Right atrium auricular region (tissue), 2 donors: ENCODE results near the gene RPSA. TPM values are rescaled to one million over a fixed set of nuclear protein-coding genes. Genes with fewer than 3 reads are reported as not detected.
"Not testable (repeated sequence)": the region's sequence is repeated elsewhere in the genome, so short reads cannot be mapped to it uniquely, and the experiment has no call there.

Source experiments
- DNase-seq: peaks from one replicate; pipeline ENCODE4 v3.0.0-alpha.2; 2019; ENCODE audit warnings: low spot score
- H3K27ac ChIP-seq, 2 donors: fragments of 200-600 bp; sonication (generic); 1 replicate in 1 of 2; 2 replicates in 1 of 2; pipeline ENCODE4 v1.5.1; 2016 to 2019
- H3K27me3 ChIP-seq, 2 donors: fragments of 200-600 bp; sonication (generic); one replicate each; pipeline versions ENCODE4 v1.5.1 to v1.6.0; 2017 to 2019
- H3K36me3 ChIP-seq: fragments of 200-600 bp; sonication (generic); one replicate; pipeline ENCODE4 v1.5.1; 2016
- H3K4me1 ChIP-seq, 2 donors: fragments of 200-600 bp; sonication (generic); one replicate each; pipeline versions ENCODE4 v1.5.1 to v1.6.0; 2017 to 2019
- H3K4me3 ChIP-seq, 2 donors: fragments of 200-600 bp; sonication (generic); 1 replicate in 1 of 2; 2 replicates in 1 of 2; pipeline ENCODE4 v1.5.1; 2017 to 2019; ENCODE audit warnings: mild to moderate bottlenecking in 1 of 2, moderate library complexity in 1 of 2
- H3K9me3 ChIP-seq, 2 donors: fragments of 200-600 bp; sonication (generic); one replicate each; pipeline ENCODE4 v1.5.1; 2019
- total RNA-seq, 2 donors: library from RNA; depleted of rRNA; stranded (reverse); fragments of >200 nt; gene quantifications; one replicate each; pipeline ENCODE4 v1.1.0, GENCODE V29; 2016
- TF ChIP-seq, protein P1 (sequence below), 2 donors: fragments of 200-600 bp; sonication (generic); IDR thresholded peaks; one replicate each; pipeline ENCODE4 v1.5.1; 2019; ENCODE audit warnings: antibody characterized with exemption in 2 of 2

Gene RPSA
- total RNA-seq, 2 donors from 2014 or later: 351 to 628 TPM

DNA sequence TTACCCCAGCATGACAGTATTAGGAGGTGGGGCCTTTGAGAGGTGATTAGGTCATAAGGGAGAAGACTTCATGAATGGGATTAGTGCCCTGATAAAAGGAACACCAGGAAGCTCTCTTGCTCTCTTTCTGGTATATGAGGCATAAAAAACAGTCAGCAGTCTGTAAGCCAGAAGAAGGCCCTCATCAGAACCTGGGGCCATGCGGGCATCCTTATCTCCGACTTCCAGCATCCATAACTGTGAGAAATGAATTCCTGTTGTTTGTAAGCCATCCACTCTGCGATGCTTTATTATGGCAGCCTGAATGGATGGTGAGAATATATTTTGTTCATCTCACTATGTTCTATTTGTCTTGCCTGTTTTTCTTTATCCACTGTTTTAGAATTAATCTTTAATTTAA lies 43.3 kb downstream of the RPSA start:
- Histone ChIP-seq H3K4me3 (no peak overlapping the region), H3K27ac (no peak overlapping the region), H3K9me3 (no peaks in the 10 kb centered on the region), H3K36me3 (no peaks in the 10 kb centered on the region), H3K4me1 (no peaks in the 10 kb centered on the region), H3K27me3 (no peaks in the 10 kb centered on the region)
- TF ChIP-seq, protein P1, sequence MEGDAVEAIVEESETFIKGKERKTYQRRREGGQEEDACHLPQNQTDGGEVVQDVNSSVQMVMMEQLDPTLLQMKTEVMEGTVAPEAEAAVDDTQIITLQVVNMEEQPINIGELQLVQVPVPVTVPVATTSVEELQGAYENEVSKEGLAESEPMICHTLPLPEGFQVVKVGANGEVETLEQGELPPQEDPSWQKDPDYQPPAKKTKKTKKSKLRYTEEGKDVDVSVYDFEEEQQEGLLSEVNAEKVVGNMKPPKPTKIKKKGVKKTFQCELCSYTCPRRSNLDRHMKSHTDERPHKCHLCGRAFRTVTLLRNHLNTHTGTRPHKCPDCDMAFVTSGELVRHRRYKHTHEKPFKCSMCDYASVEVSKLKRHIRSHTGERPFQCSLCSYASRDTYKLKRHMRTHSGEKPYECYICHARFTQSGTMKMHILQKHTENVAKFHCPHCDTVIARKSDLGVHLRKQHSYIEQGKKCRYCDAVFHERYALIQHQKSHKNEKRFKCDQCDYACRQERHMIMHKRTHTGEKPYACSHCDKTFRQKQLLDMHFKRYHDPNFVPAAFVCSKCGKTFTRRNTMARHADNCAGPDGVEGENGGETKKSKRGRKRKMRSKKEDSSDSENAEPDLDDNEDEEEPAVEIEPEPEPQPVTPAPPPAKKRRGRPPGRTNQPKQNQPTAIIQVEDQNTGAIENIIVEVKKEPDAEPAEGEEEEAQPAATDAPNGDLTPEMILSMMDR (IDR thresholded peaks at IDR 0.05): no peak
- DNase-seq: no peak

GRCh38 chr3:39453134-39453533 lies 46.6 kb downstream of the RPSA start:
- no peak for DNase-seq
- TF ChIP-seq, protein P1 (IDR thresholded peaks at IDR 0.05): no peak

DNA sequence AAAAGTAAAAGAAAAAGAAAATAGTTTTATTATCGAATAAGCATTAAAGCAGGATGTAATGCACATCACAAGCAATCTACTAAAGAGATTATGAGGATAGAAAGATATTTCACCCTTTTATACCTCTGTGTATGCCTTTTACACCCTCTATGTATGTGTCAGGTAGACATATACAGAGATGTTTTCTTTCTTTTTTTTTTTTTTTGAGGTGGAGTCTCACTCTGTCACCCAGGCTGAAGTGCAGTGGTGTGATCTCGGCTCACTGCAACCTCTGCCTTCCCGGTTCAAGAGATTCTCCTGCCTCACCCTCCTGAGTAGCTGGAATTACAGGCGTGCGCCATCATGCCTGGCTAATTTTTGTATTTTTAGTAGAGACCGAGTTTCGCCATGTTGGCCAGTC lies 47.4 kb downstream of the RPSA start:
- not testable (repeated sequence) for H3K27me3 ChIP-seq, H3K4me1 ChIP-seq, H3K4me3 ChIP-seq, H3K36me3 ChIP-seq, H3K27ac ChIP-seq, H3K9me3 ChIP-seq, DNase-seq

More at GRCh38 chr3:39453134-39453533, 46.6 kb downstream of the RPSA start:
- Histone ChIP-seq H3K36me3 (no peaks in the 10 kb centered on the region), H3K4me1 (no peaks in the 10 kb centered on the region), H3K4me3 (no peak overlapping the region), H3K27ac (no peak overlapping the region), H3K9me3 (no peaks in the 10 kb centered on the region), H3K27me3 (no peaks in the 10 kb centered on the region)

DNA sequence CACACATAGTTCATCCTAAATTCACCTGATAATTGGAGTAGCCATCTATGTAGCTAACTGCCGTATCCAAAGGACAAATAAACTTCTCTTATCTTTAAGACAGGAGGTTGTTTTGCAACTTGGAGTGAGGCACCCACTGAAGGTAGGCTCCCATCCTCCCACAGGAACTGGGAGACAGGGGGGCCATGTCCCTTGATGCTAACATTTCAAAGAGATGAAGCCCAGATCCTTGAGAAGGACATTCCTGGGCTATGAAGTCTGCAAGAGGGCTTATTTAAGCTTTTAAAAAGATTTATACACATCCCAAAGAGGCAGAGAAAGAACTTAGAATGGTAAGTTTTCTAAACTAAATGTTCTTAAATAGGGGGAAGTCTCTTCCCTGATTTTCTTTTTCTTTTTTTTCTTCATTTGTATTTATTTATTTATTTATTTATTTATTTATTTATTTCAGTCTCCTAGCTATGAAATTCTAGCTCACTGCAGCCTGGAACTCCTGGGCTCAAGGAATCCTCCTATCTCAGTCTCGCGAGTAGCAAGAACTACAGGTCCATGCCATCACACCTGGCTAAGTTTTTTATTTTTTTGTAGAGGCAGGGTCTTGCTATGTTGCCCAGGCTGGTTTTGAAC lies 48.2 kb downstream of the RPSA start:
- H3K27me3 ChIP-seq: no peaks in the 10 kb centered on the region
- TF ChIP-seq, protein P1 (IDR thresholded peaks at IDR 0.05): no peak
- H3K27ac ChIP-seq: no peak overlapping the region
- no peaks in the 10 kb centered on the region for H3K36me3 ChIP-seq
- H3K4me1 ChIP-seq: no peaks in the 10 kb centered on the region
- no peaks in the 10 kb centered on the region for H3K9me3 ChIP-seq
- no peak overlapping the region for H3K4me3 ChIP-seq
- no peak for DNase-seq

DNA sequence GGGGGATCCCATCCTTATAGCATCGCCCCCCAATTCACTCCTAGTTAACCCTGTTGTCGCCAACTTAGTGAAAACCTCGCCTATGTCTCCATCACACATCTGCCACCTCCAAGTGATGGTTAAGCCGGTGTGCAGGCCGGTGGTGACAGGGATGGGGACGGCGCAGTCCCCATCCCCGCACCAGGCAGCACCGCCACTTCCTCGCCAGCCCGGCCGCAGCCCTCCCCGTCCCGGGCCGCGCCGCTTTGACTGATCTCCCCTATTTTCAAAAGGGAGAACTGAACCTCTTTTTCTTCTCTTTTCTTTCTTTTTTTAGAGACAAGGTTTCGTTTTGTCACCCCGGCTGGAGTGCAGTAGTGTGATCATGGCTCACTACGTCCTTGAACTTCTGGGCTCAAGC lies 49.6 kb downstream of the RPSA start:
- no peak for DNase-seq
- no peak overlapping the region for H3K27ac ChIP-seq
- no peak overlapping the region for H3K4me3 ChIP-seq
- TF ChIP-seq, protein P1 (IDR thresholded peaks at IDR 0.05): no peak
- H3K36me3 ChIP-seq: no peaks in the 10 kb centered on the region
- H3K9me3 ChIP-seq: no peaks in the 10 kb centered on the region
- no peaks in the 10 kb centered on the region for H3K27me3 ChIP-seq
- no peaks in the 10 kb centered on the region for H3K4me1 ChIP-seq

- TF ChIP-seq, protein P1 (IDR thresholded peaks at IDR 0.05): no peak
- Histone ChIP-seq H3K27ac (no peak overlapping the region), H3K4me3 (no peak overlapping the region), H3K9me3 (no peaks in the 10 kb centered on the region), H3K36me3 (no peaks in the 10 kb centered on the region), H3K27me3 (no peaks in the 10 kb centered on the region), H3K4me1 (no peaks in the 10 kb centered on the region)
- no peak for DNase-seq
Measured at GRCh38 chr3:39457361-39457760, 50.8 kb downstream of the RPSA start.

GRCh38 chr3:39458579-39458978 lies 52.1 kb downstream of the RPSA start:
- not testable (repeated sequence) for H3K27me3 ChIP-seq, H3K27ac ChIP-seq, H3K4me1 ChIP-seq, H3K4me3 ChIP-seq, H3K36me3 ChIP-seq, H3K9me3 ChIP-seq, DNase-seq
